ENCODE measurements around the gene PDLIM5. TPM values are rescaled to one million over a fixed set of nuclear protein-coding genes. Genes with fewer than 3 reads are reported as not detected.
"Not testable (repeated sequence)": the region's sequence is repeated elsewhere in the genome, so short reads cannot be mapped to it uniquely, and the experiment has no call there.

PDLIM5 gene
- total RNA-seq, 1 donor from 2014 or later = 723 TPM

GRCh38 chr4:94462572-94462971 is 10.8 kb downstream of the PDLIM5 start:
- no peak for DNase-seq (ENCODE audit: low spot score)

DNA sequence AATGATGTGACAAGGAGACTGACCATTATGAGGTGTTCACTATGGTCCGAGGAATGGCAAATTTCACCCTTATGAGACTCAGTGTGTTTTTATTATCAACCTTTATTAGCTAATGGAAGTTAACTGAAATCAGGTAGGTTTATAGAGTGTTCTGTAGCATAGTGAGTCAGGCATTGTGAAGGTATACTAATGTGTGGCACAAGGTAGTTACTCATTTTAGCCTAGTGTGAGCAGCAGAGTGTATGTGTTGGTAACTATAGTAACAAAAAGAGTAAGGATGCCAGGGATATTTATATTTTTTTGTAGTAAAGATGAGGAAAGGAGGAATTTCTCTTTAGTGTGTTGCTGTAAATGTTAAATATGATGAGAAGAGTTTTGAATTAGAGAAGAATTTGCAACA is 12.0 kb downstream of the PDLIM5 start:
- no peak for DNase-seq (ENCODE audit: low spot score)

DNA sequence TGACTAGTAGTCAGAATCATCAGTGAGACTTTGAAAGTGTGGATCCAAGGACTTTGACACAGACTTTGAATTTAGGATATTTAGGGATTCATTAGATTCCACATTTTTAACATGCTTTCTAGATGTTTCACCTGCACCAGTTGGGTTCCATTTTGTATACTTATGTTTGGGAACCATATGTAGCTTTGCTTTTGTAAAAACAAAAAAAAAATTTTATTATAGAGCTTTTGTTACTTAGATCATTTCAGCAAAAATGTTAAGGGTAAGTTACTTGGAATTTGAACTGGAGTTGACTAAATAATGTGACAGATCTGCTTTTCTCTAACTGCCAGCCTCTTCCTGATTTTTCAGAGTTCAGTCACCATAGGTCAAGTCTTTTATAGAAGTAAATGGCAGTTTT is 14.6 kb downstream of the PDLIM5 start:
- DNase-seq (ENCODE audit: low spot score) = no peak

GRCh38 chr4:94466923-94467322 is 15.2 kb downstream of the PDLIM5 start:
- DNase-seq (ENCODE audit: low spot score) = no peak

DNA sequence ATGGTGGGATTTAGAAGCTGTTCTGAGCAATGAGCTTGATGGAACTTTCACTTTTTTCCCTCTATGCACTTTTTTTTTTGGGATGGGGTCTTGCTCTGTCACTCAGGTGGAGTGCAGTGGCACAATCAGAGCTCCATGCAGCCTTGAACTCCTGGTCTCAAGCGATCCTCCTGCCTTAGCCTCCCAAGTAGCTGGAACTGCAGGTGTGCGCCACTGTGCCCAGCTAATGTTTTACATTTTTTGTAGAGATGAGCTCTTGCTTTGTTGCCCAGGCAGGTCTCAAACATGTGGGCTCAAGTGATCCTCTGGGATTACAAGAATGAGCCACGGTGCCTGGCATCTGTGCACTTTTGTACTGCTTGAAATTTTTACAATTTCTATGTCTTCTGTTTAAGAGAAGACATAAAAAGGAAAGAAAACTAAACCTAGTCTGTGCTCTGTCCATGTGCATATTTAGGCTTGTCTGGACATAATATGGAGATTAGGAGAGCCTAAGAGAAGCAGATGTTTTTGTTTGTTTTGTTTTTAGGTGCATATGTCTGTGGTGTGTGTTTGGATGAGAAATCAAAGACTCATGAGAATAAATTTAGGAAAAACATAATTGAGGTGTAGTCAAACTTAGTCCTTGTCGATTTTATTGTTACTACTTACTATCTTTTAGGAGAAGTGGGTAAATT is 16.5 kb downstream of the PDLIM5 start:
- DNase-seq (ENCODE audit: low spot score) = no peak

- no peak for DNase-seq (ENCODE audit: low spot score)
Measured at GRCh38 chr4:94469221-94469784, 17.6 kb downstream of the PDLIM5 start.

DNA sequence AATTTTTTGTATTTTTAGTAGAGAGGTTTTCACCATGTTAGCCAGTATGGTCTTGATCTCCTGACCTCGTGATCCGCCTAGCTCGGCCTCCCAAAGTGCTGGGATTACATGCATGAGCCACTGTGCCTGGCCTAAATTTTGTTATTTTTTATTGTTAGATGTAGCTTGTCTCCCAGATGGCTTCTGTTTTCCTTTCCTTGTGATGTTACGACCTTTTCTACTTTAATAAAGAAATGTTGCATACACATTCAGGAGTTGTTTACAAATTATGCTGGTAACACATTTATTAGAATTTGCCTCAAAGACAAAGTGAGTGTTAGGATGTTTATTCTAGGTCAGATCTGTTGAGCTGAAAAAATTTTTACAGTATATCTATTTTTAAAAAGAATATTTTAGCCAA is 18.4 kb downstream of the PDLIM5 start:
- no peak for DNase-seq (ENCODE audit: low spot score)

GRCh38 chr4:94470782-94471181 is 19.0 kb downstream of the PDLIM5 start:
- not testable (repeated sequence) for DNase-seq (ENCODE audit: low spot score)

GRCh38 chr4:94472056-94472826 is 20.5 kb downstream of the PDLIM5 start:
- DNase-seq (ENCODE audit: low spot score) = no peak

GRCh38 chr4:94475050-94475449 is 23.3 kb downstream of the PDLIM5 start:
- DNase-seq (ENCODE audit: low spot score) = no peak

DNA sequence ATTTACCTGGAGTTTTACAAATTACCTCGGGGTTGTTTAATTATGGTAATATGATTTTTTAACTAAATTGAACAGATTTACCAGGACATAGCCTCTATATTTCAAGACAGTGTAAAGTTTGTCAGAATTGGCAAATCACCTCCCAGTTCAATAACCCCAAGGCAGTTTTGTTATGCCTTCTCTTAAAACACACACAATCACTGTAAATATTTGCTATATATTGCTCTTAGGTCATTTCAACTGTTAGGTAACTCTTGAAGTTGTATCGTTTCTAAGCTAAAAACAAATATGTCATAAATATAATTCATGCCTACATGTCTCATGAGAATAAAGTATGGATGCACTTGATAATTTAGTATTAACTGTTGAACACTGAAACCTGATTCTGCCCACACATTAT is 24.1 kb downstream of the PDLIM5 start:
- no peak for DNase-seq (ENCODE audit: low spot score)

GRCh38 chr4:94477227-94477626 is 25.5 kb downstream of the PDLIM5 start:
- peak; percentile 79 for DNase-seq (ENCODE audit: low spot score)

DNA sequence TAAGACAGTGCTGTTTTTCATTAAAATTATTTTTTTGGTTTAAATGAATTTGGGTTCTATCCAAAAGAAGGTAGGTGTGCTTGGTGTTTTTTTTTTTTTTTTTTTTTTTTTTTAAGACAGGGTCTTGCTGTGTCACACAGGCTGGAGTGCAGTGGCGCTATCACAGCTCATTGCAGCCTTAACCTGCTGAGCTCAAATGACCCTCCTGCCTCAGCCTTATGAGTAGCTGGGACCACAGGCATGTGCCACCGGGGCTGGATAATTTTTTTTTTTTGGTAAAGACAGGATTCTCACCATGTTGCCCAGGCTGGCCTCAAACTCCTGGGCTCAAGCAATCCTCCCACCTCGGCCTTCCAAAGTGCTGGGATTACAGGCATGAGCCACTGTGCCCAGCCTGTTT is 27.1 kb downstream of the PDLIM5 start:
- DNase-seq (ENCODE audit: low spot score) = not testable (repeated sequence)

GRCh38 chr4:94479358-94480141 is 27.8 kb downstream of the PDLIM5 start:
- no peak for DNase-seq (ENCODE audit: low spot score)

- DNase-seq (ENCODE audit: low spot score) = no peak
Measured at GRCh38 chr4:94480362-94480951, 28.7 kb downstream of the PDLIM5 start.

- no peak for DNase-seq (ENCODE audit: low spot score)
Measured at GRCh38 chr4:94483895-94484294, 32.2 kb downstream of the PDLIM5 start.

GRCh38 chr4:94484818-94485217 is 33.1 kb downstream of the PDLIM5 start:
- no peak for DNase-seq (ENCODE audit: low spot score)

GRCh38 chr4:94486372-94486801 is 34.6 kb downstream of the PDLIM5 start:
- no peak for DNase-seq (ENCODE audit: low spot score)

DNA sequence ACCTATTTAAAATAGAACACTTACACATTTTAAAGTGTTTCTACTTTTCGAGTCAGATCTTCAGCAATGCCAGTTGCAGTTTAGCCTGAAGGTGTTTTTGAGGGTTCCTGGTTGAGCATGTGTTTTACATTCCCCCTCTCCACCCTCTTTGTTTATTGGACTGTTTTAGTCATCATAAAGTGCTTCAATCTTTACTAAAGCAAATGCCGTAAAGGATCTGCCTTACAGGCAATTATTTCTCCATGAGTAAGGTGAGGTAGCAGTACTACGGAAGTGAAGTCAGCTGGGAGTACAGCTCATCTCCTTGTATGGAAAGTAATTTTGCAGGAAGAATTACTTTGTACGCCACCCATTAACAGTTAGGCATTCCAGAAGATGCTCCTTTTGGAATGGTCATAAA is 36.9 kb downstream of the PDLIM5 start:
- DNase-seq (ENCODE audit: low spot score) = no peak

DNA sequence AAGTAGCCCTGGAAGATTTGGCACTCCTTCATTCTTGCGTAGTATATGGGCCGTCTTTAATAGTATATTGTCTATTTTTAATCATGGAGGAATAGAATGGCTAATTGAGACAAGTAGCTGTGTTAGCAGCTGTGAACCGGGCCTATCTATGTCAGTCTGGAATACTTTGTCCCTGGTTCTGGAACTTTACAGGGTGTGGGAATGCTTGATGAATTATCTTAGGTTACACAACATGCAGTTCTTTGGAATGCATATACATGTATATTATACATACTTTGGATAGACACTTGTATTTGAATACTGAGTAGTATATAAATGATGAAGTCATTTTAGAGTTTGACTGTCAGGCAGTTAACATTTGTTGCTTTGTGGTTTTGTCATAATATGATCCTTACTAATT is 37.4 kb downstream of the PDLIM5 start:
- no peak for DNase-seq (ENCODE audit: low spot score)

- DNase-seq (ENCODE audit: low spot score) = no peak
Measured at GRCh38 chr4:94490437-94490836, 38.7 kb downstream of the PDLIM5 start.

DNA sequence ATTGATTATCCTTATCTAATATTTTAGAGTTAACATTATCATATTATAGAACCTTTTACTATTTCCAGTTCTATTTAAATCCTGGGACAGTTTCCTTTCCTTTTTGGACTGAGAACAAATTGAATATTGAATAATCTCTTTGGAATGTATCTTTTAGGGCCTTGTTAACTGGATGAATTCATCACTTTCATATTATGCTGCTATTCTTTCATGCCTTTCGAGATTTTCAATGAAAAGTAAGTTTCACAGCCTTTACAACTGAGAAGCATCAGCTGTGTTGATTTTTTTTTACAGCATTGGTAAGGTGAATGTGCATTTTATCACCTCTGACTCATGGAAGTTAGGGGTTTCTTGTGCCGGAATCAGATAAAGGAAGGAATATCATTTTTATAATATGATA is 39.6 kb downstream of the PDLIM5 start:
- no peak for DNase-seq (ENCODE audit: low spot score)

Data from umbilical cord (tissue), 2 donors.